ENCODE data around the gene FLCN. TPM values are rescaled to one million over a fixed set of nuclear protein-coding genes. Genes with fewer than 3 reads are reported as not detected.

The FLCN gene
- polyA plus RNA-seq, 2 of the 4 experiments (the other 2 are of a cell fraction): 14.2 to 25.1 TPM

DNA sequence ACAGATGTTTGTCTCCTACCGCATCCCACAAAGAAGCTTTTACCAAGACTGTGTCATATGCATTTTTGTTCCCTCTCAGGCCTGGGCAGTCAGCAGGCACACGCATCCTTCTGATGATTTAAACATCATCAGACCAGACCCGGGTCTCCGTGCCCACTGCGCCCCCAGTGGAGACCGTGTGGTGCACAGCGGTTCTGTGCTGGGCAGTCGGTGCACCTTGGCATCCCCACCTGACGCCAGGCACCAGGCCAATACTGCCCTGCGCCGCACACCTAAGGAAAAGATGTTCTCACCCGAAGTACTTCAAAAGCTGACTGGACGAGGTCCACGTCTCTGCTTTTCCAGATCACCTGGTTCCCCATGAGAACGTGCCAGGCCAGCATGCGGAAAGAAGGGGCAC lies 20.2 kb downstream of the FLCN start (continued):
- TF ChIP-seq NR3C1 (IDR thresholded peaks at IDR 0.05) (no peak), CBX8 (IDR thresholded peaks at IDR 0.05) (no peak), HOXB5 (CRISPR knock-in tag; IDR thresholded peaks at IDR 0.05) (no peak), RCOR1 (IDR thresholded peaks at IDR 0.05; ENCODE audit: low read depth, low read length) (no peak), HOXA7 (CRISPR knock-in tag; IDR thresholded peaks at IDR 0.05) (no peak)
- TF ChIP-seq, protein P1, sequence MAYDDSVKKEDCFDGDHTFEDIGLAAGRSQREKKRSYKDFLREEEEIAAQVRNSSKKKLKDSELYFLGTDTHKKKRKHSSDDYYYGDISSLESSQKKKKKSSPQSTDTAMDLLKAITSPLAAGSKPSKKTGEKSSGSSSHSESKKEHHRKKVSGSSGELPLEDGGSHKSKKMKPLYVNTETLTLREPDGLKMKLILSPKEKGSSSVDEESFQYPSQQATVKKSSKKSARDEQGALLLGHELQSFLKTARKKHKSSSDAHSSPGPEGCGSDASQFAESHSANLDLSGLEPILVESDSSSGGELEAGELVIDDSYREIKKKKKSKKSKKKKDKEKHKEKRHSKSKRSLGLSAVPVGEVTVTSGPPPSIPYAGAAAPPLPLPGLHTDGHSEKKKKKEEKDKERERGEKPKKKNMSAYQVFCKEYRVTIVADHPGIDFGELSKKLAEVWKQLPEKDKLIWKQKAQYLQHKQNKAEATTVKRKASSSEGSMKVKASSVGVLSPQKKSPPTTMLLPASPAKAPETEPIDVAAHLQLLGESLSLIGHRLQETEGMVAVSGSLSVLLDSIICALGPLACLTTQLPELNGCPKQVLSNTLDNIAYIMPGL (CRISPR knock-in tag; IDR thresholded peaks at IDR 0.05; ENCODE audit: borderline replicate concordance): no peak

DNA sequence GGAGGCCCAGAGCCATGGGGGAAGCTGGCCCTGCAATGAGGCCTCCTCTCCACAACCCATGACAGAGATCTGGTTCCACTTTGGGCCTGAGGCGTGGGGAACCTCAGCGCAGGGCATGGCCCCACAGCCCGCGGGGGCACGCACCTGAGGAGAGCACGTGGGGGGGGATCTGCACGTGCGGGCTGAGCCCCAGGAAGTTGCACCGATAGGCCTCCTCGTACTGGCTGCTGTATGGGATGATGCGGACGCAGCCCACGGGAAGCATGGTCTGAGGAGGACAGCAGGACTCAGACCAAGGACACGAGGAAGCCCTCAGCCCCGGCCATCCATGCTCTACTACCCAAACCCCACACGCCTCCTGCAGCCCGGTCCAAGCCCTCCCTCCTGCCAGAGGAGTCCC lies 20.7 kb downstream of the FLCN start:
- TF ChIP-seq, protein P2, sequence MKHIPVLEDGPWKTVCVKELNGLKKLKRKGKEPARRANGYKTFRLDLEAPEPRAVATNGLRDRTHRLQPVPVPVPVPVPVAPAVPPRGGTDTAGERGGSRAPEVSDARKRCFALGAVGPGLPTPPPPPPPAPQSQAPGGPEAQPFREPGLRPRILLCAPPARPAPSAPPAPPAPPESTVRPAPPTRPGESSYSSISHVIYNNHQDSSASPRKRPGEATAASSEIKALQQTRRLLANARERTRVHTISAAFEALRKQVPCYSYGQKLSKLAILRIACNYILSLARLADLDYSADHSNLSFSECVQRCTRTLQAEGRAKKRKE (CRISPR knock-in tag; IDR thresholded peaks at IDR 0.05; ENCODE audit: low read depth): no peak
- TF ChIP-seq FOSL2 (IDR thresholded peaks at IDR 0.05) (no peak), FOSL2 (CRISPR knock-in tag; IDR thresholded peaks at IDR 0.05) (no peak), CHD2 (IDR thresholded peaks at IDR 0.05; ENCODE audit: low read length, partially characterized antibody) (no peak), NFE2L2 (conservative IDR thresholded peaks at IDR 0.05; ENCODE audit: low read length) (no peak), RNF2 (IDR thresholded peaks at IDR 0.05; ENCODE audit: borderline replicate concordance, low read depth) (no peak), MYC (IDR thresholded peaks at IDR 0.05; ENCODE audit: borderline replicate concordance, low read length) (no peak), EHMT2 (IDR thresholded peaks at IDR 0.05; ENCODE audit: low read depth) (no peak), KDM1A (IDR thresholded peaks at IDR 0.05; ENCODE audit: low read depth) (no peak), NR3C1 (IDR thresholded peaks at IDR 0.05) (no peak), JUN (IDR thresholded peaks at IDR 0.05) (no peak), CEBPB (IDR thresholded peaks at IDR 0.05) (no peak), FOXS1 (CRISPR knock-in tag; IDR thresholded peaks at IDR 0.05) (no peak), JUNB (IDR thresholded peaks at IDR 0.05) (no peak), FOSB (CRISPR knock-in tag; IDR thresholded peaks at IDR 0.05) (no peak), ZC3H11A (IDR thresholded peaks at IDR 0.05) (no peak), RARB (CRISPR knock-in tag; IDR thresholded peaks at IDR 0.05) (no peak), HOXA7 (CRISPR knock-in tag; IDR thresholded peaks at IDR 0.05) (no peak)
- TF ChIP-seq, protein P1 (CRISPR knock-in tag; IDR thresholded peaks at IDR 0.05; ENCODE audit: borderline replicate concordance): no peak
- TF ChIP-seq, protein P3, sequence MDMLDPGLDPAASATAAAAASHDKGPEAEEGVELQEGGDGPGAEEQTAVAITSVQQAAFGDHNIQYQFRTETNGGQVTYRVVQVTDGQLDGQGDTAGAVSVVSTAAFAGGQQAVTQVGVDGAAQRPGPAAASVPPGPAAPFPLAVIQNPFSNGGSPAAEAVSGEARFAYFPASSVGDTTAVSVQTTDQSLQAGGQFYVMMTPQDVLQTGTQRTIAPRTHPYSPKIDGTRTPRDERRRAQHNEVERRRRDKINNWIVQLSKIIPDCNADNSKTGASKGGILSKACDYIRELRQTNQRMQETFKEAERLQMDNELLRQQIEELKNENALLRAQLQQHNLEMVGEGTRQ (IDR thresholded peaks at IDR 0.05): no peak
- TF ChIP-seq, protein P4, sequence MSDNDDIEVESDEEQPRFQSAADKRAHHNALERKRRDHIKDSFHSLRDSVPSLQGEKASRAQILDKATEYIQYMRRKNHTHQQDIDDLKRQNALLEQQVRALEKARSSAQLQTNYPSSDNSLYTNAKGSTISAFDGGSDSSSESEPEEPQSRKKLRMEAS (IDR thresholded peaks at IDR 0.05): no peak
- no peak overlapping the region for H3K4me2 ChIP-seq
- 93% methylated on average over 15 of the region's 17 CpGs for WGBS (ENCODE audit: missing lambda C conversion rate)
- no peak overlapping the region for H3K4me3 ChIP-seq
- POLR2A ChIA-PET: no interaction called here
- peak; percentile 9 to 21; a peak in 3 of 6 replicates for ATAC-seq
- H3K4me1 ChIP-seq: no peaks in the 10 kb centered on the region
- CTCF ChIA-PET: interaction anchor here (1.5 to 2.0 kb wide), 3 partner anchors 10 to 99 kb away, joined by 3 to 5 read pairs (median 4); no protein-coding TSS in a partner anchor
- DNase-seq (ENCODE audit: low read depth in 1 of 2, low spot score in 1 of 2): no peak
- H3K27ac ChIP-seq: no peak overlapping the region
- FAIRE-seq: no peak
- H3K9me3 ChIP-seq: no peaks in the 10 kb centered on the region

Data from A549 (cell line).